Measurements from ENCODE around the gene ELMOD2. TPM values are rescaled to one million over a fixed set of nuclear protein-coding genes. Genes with fewer than 3 reads are reported as not detected.

The ELMOD2 gene
- total and polyA plus RNA-seq, 4 donors, result 20.8 to 51.6 (median 32.7) TPM

Small RNA genes lying within 50 kb of the gene (small RNA-seq; reads per million reads assigned to genes)
- gene AC108019.1 (ENCODE audit: low replicate concordance), result not detected
- not detected for gene RN7SL152P (ENCODE audit: low replicate concordance)

Other genes starting within 250 kb of the ELMOD2 start
- gene SCOC, start 150.5 kb upstream of the ELMOD2 start, total RNA-seq, result 100 to 1,000 TPM in 1 of 2 donors, 10 to 100 TPM in 1; 68.0 to 170 TPM
- gene SCOC, start 150.5 kb upstream of the ELMOD2 start, polyA plus RNA-seq (ENCODE audit: insufficient read length in 2 of 2), result 100 to 1,000 TPM; 183 to 251 TPM
- gene CLGN, start 96.5 kb upstream of the ELMOD2 start, total RNA-seq, result 10 to 100 TPM in 1 of 2 donors, 1 to 10 TPM in 1; 6.6 to 10.4 TPM
- gene CLGN, start 96.5 kb upstream of the ELMOD2 start, polyA plus RNA-seq (ENCODE audit: insufficient read length in 2 of 2), result 10 to 100 TPM in 1 of 2 donors, 1 to 10 TPM in 1; 9.6 to 12.5 TPM
- under 1 TPM in 1 of 2 donors, not detected in 1; 0.10 TPM for gene MGAT4D, start 25.9 kb upstream of the ELMOD2 start, total RNA-seq
- under 1 TPM in 1 of 2 donors, not detected in 1; 0.12 TPM for gene MGAT4D, start 25.9 kb upstream of the ELMOD2 start, polyA plus RNA-seq (ENCODE audit: insufficient read length in 2 of 2)
- under 1 TPM in 1 of 2 donors, not detected in 1; 0.61 TPM for gene UCP1, start 44.8 kb downstream of the ELMOD2 start, total RNA-seq
- gene UCP1, start 44.8 kb downstream of the ELMOD2 start, polyA plus RNA-seq (ENCODE audit: insufficient read length in 2 of 2), result under 1 TPM; 0.36 to 0.41 TPM
- gene TBC1D9, start 232.2 kb downstream of the ELMOD2 start, total RNA-seq, result 10 to 100 TPM; 47.6 to 98.1 TPM
- gene TBC1D9, start 232.2 kb downstream of the ELMOD2 start, polyA plus RNA-seq (ENCODE audit: insufficient read length in 2 of 2), result 10 to 100 TPM; 48.3 to 60.2 TPM